Retinal pigment epithelial cell (primary cell): ENCODE measurements around the gene SLC8A2.

ENCODE experiments used
- DNase-seq: peaks from one replicate; pipeline ENCODE4 v3.0.0-alpha.2; 2010; ENCODE audit warnings: low read depth
- H3K4me3 ChIP-seq: 2 replicates; pipeline ENCODE4 v1.5.1; 2011; ENCODE audit warnings: mild to moderate bottlenecking, low read length, control low read depth, moderate library complexity
- CTCF ChIP-seq: conservative IDR thresholded peaks from 2 replicates; pipeline ENCODE4 v1.5.1; 2011; ENCODE audit warnings: low read depth, low read length, control low read depth, inconsistent platforms

The SLC8A2 gene

DNA sequence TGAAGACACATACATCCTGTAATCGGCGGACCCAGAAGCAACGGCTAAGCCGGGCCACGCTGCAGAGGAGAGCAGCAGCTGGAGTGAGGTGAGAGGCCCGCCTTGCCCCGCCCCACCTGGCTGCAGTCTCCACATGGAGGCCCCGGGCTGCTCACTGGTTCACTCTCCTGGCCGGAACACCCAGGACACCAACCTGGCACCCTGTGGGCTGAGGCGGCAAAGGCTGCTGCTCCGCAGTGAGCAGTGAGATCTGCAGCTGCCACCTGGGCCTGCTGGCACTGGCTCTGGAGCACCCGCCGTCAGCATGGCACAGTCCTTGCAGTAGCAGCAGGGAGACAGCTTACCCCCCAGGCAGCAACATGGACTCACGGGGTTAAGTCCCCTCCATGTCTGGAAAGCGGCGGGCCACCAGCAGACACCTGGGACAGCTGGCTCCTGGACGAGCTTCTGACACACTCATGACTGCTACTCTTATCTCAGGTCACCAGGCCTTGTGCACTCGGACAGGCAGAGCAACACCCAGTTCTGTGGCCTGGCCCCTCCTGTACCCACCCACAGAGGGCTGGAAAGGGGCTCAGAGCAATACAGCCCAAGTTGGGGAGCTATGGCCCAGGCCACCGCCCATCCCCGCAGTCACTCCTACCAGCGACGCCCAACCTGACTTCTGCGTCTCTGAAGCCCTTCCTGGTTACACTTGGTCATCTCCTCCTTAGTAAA is 25.5 kb upstream of the SLC8A2 start:
- no peak for TF ChIP-seq CTCF
- H3K4me3 ChIP-seq: no peak overlapping the region
- no peak for DNase-seq

DNA sequence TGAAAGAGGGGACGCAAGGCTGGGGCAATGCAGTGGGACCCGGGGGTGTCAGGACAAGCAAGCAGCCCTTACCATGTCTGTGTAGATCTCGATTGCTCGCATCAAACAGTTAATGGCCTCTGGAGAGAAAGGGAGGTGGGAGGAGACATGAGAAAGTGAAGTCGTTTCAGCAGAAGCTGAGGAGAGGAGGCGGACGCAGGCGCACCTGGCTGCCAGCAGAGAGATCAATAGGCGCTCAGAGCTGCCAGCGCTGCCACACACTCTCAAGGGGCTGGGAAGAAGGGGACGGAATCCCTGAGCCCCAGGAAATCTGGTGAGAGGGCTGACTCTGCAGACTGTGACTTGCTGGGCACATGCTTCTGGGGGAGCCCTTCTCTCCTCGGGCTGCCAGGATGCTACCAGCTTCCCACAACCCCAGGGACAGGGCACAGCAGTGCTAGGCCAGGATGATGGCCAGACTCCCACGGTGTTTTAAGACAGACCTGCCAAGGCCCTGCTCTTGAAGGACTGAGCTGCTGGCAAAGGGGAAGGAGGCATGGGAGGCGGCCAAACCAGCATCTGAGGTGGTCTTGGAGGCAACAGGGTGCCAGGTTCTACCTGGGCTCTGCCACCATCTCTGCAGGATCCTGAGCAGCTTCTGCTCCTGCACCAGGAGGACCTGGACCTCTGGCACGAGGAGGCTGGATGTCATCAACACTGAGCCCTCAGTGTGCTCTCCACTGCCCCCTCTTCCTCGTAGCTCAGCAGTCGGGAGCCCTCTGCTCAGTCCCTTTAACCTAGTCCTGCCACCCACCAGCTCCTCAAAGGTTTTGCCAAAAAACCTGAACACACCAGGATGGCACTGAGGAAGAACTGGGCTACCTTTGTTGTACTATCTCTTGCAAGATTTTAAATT is 24.0 kb upstream of the SLC8A2 start:
- H3K4me3 ChIP-seq: no peak overlapping the region
- no peak for DNase-seq
- TF ChIP-seq CTCF: no peak

- TF ChIP-seq CTCF: no peak
- DNase-seq: no peak
- H3K4me3 ChIP-seq: no peak overlapping the region
These were observed 23.0 kb upstream of the SLC8A2 start for GRCh38 chr19:47494729-47495128.

DNA sequence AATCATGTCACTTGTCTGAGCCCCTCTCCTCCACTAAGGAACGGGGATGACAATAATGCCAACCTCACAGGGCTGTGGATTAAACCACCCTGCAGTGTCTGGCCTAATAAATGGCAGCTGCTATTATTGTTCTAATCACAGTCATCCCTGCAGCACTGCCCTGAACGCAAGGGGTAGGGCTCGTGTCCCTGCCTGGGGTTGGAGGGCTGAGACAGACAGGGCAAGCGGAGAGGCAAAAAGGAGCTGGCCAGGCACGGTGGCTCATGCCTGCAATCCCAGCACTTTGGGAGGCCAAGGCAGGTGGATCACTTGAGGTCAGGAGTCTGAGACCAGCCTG is 22.5 kb upstream of the SLC8A2 start:
- DNase-seq: no peak
- no peak for TF ChIP-seq CTCF
- H3K4me3 ChIP-seq: no peak overlapping the region

- no peak overlapping the region for H3K4me3 ChIP-seq
- TF ChIP-seq CTCF: no peak
- DNase-seq: no peak
These were observed 21.9 kb upstream of the SLC8A2 start for GRCh38 chr19:47493378-47494210.

DNA sequence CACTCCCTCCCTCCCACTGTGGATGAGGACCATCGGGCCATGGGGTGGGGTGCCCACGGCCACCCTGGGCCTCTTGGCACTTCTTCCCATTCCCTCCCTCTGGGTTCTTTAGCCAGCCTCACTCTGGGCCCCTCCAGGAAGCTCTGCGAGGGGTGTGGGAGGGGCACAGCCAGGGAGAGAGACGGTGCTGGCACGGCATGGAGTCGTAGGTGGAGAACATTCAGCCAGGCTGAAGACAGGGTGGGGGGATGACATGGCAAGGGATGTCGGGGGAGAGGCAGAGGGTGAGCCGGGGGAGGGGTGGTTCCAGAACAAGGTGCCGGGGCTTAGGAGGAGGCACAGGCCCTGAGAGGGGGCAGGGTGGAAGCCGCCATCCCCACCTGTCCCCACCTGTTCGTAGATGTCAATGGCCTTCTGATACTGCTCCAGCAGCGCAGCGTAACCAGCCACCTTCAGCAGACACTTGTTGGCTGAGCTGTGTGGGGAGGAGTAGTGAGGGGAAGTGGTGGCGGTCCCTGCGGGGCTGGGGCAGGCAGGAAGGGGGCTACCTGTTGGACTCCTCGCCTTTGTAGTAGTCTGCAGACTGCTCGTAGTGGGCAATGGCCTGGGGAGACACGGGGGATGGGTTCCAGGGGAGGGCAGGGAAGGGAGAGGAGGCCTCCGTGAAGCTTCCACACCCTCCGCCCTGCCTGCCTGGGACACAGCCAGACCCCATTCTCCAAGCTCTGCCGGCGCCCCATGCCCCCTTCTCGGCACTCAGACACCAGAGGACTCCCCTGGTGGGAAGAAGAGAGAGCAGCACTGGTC is 21.1 kb upstream of the SLC8A2 start:
- no peak for TF ChIP-seq CTCF
- no peak overlapping the region for H3K4me3 ChIP-seq
- DNase-seq: no peak
